ENCODE measurements around the gene CTNNBIP1. TPM values are rescaled to one million over a fixed set of nuclear protein-coding genes. Genes with fewer than 3 reads are reported as not detected.

The CTNNBIP1 gene
- total and polyA plus RNA-seq, 9 of the 15 experiments (the other 6 are each of a cell fraction or from before 2014, with no cell fraction given) = 0.65 to 29.2 (median 14.7) TPM

DNA sequence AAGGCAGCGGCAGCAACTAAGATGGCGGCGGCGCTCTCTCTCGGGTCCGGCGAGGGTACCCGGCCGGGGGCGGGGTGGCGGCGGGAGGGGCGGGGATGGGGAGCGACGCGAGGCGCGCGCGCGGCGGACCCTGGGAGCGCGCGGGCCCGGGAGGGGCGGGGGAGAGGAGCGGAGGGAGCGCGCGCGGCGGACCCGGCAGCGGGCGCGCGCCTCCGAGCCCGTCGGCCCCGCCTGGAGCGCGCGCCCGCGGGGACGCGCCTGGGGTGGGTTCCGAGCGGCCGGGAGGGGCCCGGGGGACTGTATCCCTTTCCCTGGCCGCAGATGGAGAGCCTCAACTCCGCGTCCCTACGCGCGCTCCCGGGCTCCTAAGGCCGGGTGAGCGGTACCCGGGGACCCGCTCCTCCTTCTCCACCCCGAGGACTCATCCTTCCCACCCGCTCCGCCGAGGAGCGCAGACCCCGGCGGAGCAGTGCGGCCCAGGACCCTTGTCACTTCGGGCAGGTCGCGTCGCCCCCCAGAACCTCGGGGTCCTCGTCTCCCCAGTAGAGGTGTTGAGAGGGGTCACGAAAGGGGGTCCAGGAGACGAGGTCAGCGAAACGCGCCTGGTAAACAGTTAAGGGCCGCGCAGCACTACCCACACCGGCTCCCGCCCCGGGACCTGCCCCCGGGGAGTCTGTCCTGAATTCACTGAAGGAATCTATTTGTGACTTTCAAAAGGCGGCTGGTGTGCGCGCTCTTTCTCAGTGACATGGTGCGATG is 85.9 kb downstream of the CTNNBIP1 start, which contains the start of gene CLSTN1 (continued):
- TF ChIP-seq, protein P1, sequence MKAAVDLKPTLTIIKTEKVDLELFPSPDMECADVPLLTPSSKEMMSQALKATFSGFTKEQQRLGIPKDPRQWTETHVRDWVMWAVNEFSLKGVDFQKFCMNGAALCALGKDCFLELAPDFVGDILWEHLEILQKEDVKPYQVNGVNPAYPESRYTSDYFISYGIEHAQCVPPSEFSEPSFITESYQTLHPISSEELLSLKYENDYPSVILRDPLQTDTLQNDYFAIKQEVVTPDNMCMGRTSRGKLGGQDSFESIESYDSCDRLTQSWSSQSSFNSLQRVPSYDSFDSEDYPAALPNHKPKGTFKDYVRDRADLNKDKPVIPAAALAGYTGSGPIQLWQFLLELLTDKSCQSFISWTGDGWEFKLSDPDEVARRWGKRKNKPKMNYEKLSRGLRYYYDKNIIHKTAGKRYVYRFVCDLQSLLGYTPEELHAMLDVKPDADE (conservative IDR thresholded peaks at IDR 0.05; ENCODE audit: control insufficient read depth, low read depth, low read length) = peak; percentile 77
- TF ChIP-seq ZNF644 (tag; IDR thresholded peaks at IDR 0.05; ENCODE audit: low read depth) = peak; percentile 98
- no peak for TF ChIP-seq ELK1 (CRISPR knock-in tag; IDR thresholded peaks at IDR 0.05)
- TF ChIP-seq NR2C1 (IDR thresholded peaks at IDR 0.05) = no peak
- no peak for TF ChIP-seq NR2C1 (tag; IDR thresholded peaks at IDR 0.05)
- 0 out of 2 replicates have a peak, but pooled peaks have one; percentile 24 for TF ChIP-seq FOXP1 (CRISPR knock-in tag; IDR thresholded peaks at IDR 0.05)
- no peak for TF ChIP-seq THRA (IDR thresholded peaks at IDR 0.05)
- TF ChIP-seq TEAD4 (IDR thresholded peaks at IDR 0.05; ENCODE audit: low read length) = no peak
- TF ChIP-seq TEAD4 (CRISPR knock-in tag; IDR thresholded peaks at IDR 0.05; ENCODE audit: borderline replicate concordance) = no peak
- TF ChIP-seq ZNF449 (CRISPR knock-in tag; IDR thresholded peaks at IDR 0.05) = 0 out of 2 replicates have a peak, but pooled peaks have one; percentile 27
- peak; percentile 41; the same call in 1 of the 2 replicates for TF ChIP-seq HDAC2 (IDR thresholded peaks at IDR 0.05)
- peak; percentile 80 for TF ChIP-seq FOXJ2 (tag; IDR thresholded peaks at IDR 0.05)
- no peak for TF ChIP-seq FOXA3 (CRISPR knock-in tag; conservative IDR thresholded peaks at IDR 0.05 in 1 of 2, IDR thresholded peaks at IDR 0.05 in 1 of 2)
- TF ChIP-seq, protein P2, sequence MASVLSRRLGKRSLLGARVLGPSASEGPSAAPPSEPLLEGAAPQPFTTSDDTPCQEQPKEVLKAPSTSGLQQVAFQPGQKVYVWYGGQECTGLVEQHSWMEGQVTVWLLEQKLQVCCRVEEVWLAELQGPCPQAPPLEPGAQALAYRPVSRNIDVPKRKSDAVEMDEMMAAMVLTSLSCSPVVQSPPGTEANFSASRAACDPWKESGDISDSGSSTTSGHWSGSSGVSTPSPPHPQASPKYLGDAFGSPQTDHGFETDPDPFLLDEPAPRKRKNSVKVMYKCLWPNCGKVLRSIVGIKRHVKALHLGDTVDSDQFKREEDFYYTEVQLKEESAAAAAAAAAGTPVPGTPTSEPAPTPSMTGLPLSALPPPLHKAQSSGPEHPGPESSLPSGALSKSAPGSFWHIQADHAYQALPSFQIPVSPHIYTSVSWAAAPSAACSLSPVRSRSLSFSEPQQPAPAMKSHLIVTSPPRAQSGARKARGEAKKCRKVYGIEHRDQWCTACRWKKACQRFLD (CRISPR knock-in tag; IDR thresholded peaks at IDR 0.05) = peak; percentile 98
- TF ChIP-seq, protein P3, sequence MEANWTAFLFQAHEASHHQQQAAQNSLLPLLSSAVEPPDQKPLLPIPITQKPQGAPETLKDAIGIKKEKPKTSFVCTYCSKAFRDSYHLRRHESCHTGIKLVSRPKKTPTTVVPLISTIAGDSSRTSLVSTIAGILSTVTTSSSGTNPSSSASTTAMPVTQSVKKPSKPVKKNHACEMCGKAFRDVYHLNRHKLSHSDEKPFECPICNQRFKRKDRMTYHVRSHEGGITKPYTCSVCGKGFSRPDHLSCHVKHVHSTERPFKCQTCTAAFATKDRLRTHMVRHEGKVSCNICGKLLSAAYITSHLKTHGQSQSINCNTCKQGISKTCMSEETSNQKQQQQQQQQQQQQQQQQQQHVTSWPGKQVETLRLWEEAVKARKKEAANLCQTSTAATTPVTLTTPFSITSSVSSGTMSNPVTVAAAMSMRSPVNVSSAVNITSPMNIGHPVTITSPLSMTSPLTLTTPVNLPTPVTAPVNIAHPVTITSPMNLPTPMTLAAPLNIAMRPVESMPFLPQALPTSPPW (CRISPR knock-in tag; IDR thresholded peaks at IDR 0.05) = peak; percentile 95
- peak; percentile 96 for TF ChIP-seq ZNF584 (CRISPR knock-in tag; IDR thresholded peaks at IDR 0.05; ENCODE audit: low read depth)
- TF ChIP-seq SMAD4 (CRISPR knock-in tag; conservative IDR thresholded peaks at IDR 0.05) = peak; percentile 83; the same call in 1 of the 2 replicates
- TF ChIP-seq ZBTB7A (IDR thresholded peaks at IDR 0.05; ENCODE audit: borderline replicate concordance, control insufficient read depth, low read depth, low read length) = peak; percentile 51; the same call in 1 of the 2 replicates
